Amygdala (tissue), 56 donors: ENCODE measurements around the gene TNRC6C.
"Not testable (repeated sequence)": the region's sequence is repeated elsewhere in the genome, so short reads cannot be mapped to it uniquely, and the experiment has no call there.

Experiments
- DNase-seq, 56 donors: peaks; one replicate each; lab custom pipeline; 2025; lab: John Stamatoyannopoulos, UW

The TNRC6C gene

DNA sequence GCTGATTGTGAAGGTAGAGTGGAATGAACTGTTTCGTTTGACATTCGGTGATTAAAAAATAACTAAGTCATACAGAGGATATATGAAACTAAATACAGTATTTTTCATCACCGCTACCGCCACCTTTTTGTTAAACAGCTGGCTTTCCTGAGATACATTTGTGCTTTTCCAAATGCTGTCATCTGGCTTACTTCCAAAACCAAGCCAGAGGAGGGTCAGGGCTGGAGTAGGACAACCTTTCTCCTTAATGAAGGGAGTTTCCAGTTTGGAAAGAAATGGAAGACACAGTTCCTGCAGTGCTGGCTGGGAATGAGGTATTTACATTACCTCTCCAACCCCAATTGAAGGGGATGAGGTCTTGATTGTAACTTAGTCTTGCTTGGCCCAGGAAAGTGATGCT, 3.2 kb downstream of the TNRC6C start:
- DNase-seq, result no peak

DNA sequence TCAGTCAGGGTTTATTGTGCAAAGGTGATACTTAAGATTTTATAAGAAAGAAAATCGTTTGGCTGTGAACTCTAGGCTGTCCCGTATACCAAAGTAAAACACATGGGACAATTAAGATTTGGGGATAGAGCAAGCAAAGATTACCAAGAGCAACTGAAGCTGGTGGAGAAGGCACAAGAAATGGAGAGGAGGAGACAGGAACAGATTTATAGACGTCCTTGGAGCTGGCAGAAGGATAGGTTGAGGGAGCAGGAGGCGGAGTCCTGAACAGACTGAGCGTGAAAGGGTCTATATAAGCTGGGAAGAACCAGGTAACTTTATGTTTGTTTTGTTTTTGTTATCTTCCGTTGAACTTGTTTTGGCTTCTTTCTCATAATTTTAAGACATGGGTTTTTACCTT, 3.8 kb downstream of the TNRC6C start:
- no peak for DNase-seq

GRCh38 chr17:77963441-77963840, 4.9 kb downstream of the TNRC6C start:
- DNase-seq, result peak in 29 of 56 donors; percentile 5 to 77 (median 38)

DNA sequence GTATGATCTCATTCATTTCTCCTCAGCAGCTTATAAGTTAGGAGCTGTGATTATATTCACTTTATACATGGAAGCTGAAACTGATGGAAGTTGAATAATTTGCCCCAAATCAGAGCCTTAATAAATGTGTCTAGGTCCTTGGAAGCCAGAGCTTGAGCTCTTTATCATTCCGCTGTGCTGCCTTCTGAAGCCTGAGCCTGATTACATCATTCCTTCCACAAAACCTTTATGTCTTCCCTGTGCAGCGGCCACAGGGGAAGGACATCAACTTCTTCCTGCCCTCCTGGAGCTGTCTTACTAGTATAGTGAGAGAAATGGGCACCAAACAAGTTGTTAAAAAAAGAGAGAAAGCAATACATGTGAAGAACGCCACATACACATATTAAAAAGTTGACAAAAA, 6.8 kb downstream of the TNRC6C start:
- DNase-seq, result no peak

DNA sequence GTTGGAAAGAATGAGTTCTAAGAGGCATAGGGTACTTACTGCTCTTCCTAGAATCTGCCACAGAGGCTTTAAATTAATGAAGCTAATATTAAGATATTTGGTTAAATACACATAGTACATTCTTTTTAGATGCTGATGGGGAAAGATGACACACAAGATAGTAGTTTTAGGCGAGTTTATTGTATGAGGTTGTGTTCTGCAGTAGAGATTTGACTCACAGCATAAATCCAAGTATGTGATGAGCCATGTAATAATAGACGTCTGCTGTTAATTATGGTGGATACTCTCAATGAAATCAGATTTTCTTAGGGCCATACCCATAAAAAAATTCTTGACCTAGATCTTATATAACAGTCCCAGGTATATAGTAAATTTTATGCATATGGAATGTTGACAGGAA, 8.0 kb downstream of the TNRC6C start:
- no peak for DNase-seq

DNA sequence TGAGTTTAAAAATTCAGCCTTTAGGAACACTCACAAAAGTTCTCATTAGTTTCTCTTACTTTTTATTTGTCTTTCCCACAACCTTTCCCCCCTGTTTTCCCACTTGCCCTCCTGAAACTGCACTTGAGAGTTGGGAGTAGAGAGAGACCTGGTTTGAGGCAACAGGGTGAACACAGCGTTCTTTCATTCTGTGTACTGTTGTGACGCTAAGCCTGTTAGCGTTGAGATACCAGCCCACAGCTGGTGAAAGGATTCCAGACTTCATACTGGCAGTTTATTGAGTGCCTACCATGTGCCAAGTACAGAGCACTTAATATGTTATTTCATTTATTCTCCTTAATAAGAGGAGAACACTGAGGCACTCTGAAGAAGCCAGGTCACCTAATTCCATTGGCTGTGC, 10.3 kb downstream of the TNRC6C start:
- peak in 1 of 56 donors; percentile 8 for DNase-seq

DNA sequence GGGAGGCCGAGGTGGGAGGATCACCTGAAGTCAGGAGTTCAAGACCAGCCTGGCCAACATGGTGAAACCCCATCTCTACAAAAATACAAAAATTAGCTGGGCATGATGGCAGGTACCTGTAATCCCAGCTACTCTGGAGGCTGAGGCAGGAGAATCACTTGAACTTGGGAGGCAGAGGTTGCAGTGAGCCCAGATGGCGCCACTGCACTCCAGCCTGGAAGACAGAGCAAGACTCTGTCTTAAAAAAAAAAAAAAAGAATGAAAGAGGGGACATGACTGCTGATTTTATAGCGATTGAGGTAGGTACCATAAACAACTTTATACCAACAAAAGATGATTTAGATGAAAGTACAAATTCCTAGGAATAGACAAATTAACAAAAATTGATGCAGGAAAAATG, 13.8 kb downstream of the TNRC6C start:
- DNase-seq, result not testable (repeated sequence)

- no peak for DNase-seq
Measured at GRCh38 chr17:77973953-77974352, 15.4 kb downstream of the TNRC6C start.

GRCh38 chr17:77974396-77974795, 15.9 kb downstream of the TNRC6C start:
- DNase-seq, result no peak

GRCh38 chr17:77982430-77982829, 23.9 kb downstream of the TNRC6C start:
- not testable (repeated sequence) for DNase-seq

- no peak for DNase-seq
Measured at GRCh38 chr17:77990301-77990700, 31.8 kb downstream of the TNRC6C start.

- DNase-seq, result not testable (repeated sequence)
Measured at GRCh38 chr17:77993735-77994134, 35.2 kb downstream of the TNRC6C start.

GRCh38 chr17:77995146-77995852, 36.8 kb downstream of the TNRC6C start:
- DNase-seq, result peak in 1 of 56 donors; percentile 30

DNA sequence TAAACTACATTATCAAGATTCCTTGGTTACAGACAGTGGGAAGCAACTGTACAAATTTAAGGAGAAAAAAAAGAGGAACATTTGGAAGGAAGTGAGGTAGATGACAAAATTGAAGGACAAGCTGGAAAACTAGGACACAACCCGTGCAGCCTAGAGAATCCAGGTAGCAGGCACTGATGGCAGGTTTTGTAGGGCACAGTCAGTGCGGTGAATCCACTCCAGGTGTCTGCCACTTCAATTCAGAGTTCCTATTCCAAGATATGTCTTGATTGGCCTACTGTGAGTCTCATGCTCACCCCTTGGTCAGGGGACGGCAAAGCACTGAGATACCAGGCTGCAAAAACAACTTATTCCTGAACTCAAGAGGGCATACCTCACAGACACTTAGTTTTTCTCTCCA, 37.8 kb downstream of the TNRC6C start:
- DNase-seq, result no peak

GRCh38 chr17:77999413-78000173, 41.1 kb downstream of the TNRC6C start:
- no peak for DNase-seq

DNA sequence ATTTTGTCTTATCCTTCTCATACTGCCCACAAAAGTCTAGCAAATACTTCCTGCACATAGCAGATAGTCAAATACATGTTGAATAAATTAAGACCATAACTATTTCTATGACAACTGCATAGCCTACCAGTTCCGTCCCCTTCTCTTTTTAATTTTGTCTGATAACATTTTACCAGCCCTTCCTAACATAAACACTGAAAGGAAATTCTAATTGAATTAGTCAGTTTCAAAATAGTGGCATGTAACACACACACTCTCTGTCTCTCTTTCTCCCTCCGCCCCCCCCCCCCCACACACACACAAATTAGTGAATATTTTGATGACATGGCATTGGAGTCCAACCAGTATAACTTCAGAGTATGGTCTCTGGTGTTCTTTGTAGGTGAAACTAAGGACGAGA, 41.8 kb downstream of the TNRC6C start:
- DNase-seq, result no peak

- DNase-seq, result no peak
Measured at GRCh38 chr17:78001182-78001581, 42.7 kb downstream of the TNRC6C start.

- DNase-seq, result no peak
Measured at GRCh38 chr17:78001612-78002011, 43.1 kb downstream of the TNRC6C start.

DNA sequence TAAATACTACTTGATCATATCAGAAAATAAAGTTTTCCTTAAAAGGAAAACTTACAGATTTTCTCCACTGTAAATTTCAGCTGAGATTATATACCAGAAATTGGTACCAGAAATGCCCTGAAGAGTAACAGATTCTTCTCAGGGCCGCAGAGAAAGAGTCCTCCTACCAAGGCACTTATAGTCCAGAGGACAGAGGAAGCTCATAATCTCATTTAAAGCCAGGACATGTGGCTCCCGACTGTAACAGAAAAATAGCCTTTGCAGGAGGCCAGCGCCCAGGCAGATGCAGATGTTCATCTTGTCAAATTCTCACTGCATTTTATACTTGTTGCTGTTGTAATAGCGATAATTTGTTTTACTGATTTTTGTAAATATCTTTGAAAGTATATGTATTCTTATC, 43.7 kb downstream of the TNRC6C start:
- DNase-seq, result no peak

DNA sequence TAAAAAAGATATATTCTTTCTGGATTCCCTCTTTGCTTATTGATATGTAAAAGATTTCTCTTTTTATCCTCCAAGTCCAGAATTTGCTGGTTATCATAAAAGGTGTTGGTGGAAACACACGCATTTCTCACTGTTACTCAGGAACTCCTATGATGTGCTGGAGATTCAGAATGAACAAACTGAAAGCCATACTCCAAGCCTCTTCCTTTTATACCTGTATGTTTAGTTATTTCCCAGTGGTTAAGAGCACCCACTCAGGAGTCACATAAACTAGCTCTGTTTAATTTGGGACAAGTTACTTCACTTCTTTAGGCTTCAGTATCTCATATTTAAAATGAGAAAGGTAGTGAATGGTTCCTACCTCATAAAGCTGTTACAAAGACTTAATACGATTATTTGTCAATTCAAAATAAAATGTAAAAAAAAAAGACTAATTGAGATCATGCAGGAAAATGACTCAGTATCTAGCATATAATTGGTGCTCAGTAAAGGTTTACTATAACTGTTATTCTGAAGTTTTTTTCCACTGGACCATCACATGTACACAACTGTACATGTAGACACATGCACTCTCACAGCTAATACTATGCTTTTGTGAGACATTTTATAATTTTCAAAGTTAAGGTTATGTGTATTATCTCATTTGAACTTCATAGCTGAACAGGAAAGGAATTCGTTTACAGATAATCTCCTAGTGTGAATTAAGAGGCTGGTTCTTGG, 47.1 kb downstream of the TNRC6C start:
- no peak for DNase-seq

- DNase-seq, result no peak
Measured at GRCh38 chr17:78006338-78006737, 47.8 kb downstream of the TNRC6C start.
